ENCODE results near the gene GTPBP2. TPM values are rescaled to one million over a fixed set of nuclear protein-coding genes. Genes with fewer than 3 reads are reported as not detected.
A peak's percentile ranks its signal among the peaks of the same experiment; 100 is the strongest.
"Not testable (repeated sequence)": the region's sequence is repeated elsewhere in the genome, so short reads cannot be mapped to it uniquely, and the experiment has no call there.

GTPBP2 gene
- total RNA-seq, 1 donor from 2014 or later: 45.7 TPM

DNA sequence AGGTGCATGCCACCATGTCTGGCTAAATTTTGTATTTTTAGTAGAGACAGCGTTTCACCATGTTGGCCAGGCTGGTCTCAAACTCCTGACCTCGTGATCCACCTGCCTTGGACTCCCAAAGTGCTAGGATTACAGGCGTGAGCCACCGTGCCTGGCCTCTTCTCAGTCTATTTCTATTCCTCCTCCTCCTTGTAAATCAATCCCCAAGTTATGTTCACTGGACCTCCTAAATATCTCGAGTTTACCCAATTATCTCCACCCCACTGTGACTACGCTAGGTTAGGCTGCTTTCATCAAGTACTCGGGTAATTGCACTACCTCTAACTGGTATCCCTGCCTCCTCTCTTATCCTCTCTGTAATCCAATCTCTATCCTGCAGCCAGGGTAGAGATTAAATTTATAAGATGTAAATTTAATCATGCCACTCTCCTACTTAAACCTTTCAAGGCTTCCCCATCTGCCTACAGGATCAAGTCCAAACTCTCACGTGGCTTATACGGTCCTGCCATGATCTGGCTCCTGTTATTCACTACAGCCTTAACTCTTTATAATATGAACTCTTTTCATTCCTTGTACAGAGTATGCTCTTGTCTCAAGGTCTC is 5.7 kb upstream of the GTPBP2 start:
- Histone ChIP-seq H3K36me3 (peaks cover 0 to 19% of the 10 kb centered on the region in 2 donors), H3K4me3 (no peak overlapping the region), H3K9me3 (no peaks in the 10 kb centered on the region), H3K27me3 (no peaks in the 10 kb centered on the region), H3K27ac (no peak overlapping the region), H3K4me1 (peaks cover 46% of the 10 kb centered on the region)
- DNase-seq (ENCODE audit: extremely low spot score in 2 of 2): no peak
- intact Hi-C loops (cut with DNase I): no loop called here
- TF ChIP-seq, protein P1, sequence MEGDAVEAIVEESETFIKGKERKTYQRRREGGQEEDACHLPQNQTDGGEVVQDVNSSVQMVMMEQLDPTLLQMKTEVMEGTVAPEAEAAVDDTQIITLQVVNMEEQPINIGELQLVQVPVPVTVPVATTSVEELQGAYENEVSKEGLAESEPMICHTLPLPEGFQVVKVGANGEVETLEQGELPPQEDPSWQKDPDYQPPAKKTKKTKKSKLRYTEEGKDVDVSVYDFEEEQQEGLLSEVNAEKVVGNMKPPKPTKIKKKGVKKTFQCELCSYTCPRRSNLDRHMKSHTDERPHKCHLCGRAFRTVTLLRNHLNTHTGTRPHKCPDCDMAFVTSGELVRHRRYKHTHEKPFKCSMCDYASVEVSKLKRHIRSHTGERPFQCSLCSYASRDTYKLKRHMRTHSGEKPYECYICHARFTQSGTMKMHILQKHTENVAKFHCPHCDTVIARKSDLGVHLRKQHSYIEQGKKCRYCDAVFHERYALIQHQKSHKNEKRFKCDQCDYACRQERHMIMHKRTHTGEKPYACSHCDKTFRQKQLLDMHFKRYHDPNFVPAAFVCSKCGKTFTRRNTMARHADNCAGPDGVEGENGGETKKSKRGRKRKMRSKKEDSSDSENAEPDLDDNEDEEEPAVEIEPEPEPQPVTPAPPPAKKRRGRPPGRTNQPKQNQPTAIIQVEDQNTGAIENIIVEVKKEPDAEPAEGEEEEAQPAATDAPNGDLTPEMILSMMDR (IDR thresholded peaks at IDR 0.05): no peak
- TF ChIP-seq POLR2A (IDR thresholded peaks at IDR 0.05) (no peak), POLR2AphosphoS5 (IDR thresholded peaks at IDR 0.05; ENCODE audit: insufficient read depth in 1 of 2, low read depth in 1 of 2) (no peak)

DNA sequence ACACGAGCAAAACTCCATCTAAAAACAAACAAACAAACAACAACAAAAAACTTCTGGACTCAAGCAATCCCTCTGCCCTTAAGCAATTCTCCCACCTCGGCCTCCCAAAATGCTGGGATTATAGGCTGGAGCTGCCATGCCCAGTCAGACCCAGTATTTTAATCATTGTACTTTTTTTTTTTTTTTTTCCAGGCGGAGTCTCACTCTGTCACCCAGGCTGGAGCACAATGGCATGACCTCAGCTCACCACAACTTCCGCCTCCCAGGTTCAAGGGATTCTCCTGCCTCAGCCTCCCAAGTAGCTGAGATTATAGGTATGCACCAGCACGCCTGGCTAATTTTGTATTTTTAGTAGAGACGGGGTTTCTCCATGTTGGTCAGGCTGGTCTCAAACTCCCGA is 3.9 kb upstream of the GTPBP2 start:
- H3K4me1 ChIP-seq: peaks cover 36% of the 10 kb centered on the region
- H3K4me3 ChIP-seq; intact Hi-C loops (cut with DNase I); H3K9me3 ChIP-seq; H3K27me3 ChIP-seq; H3K27ac ChIP-seq; H3K36me3 ChIP-seq; DNase-seq (ENCODE audit: extremely low spot score in 2 of 2): not testable (repeated sequence)

DNA sequence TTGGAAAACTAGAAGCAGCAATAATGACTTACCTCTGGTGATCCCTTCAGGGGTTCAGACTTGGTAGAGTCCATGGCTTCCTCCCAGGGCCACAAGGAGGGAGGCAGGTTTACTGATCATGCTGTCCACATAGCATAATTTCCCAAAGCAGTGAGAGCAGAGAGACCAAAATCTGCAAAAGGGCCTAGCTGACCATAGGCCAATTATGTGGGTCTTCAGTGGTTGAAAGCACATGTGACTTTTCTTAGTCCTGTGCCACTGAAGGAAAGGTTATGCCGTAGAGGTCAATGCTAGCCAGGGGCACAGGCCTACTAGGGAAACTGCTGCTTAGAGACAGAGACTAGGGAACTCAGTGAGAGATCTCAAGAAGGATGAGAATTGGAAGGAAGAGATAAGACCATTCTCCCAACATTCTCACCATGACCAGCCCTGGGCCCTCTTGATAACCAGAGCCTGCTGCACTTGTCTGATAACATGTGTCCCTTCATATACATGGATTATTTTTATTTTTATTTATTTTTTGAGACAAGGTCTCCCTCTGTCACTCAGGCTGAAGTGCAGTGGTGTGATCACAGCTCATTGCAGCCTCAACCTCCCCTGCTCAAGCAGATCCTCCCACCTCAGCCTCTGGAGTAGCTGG is 2.0 kb upstream of the GTPBP2 start:
- H3K9me3 ChIP-seq: no peaks in the 10 kb centered on the region
- TF ChIP-seq POLR2A (IDR thresholded peaks at IDR 0.05): no peak
- TF ChIP-seq, protein P1 (IDR thresholded peaks at IDR 0.05): no peak
- TF ChIP-seq POLR2AphosphoS5 (IDR thresholded peaks at IDR 0.05; ENCODE audit: insufficient read depth in 1 of 2, low read depth in 1 of 2): no peak
- H3K27me3 ChIP-seq: no peaks in the 10 kb centered on the region
- peaks cover 0 to 1% of the 10 kb centered on the region in 2 donors for H3K36me3 ChIP-seq
- no peak overlapping the region for H3K4me3 ChIP-seq
- no peak for DNase-seq (ENCODE audit: extremely low spot score in 2 of 2)
- H3K4me1 ChIP-seq: peaks cover 34% of the 10 kb centered on the region
- intact Hi-C loops (cut with DNase I): no loop called here
- H3K27ac ChIP-seq: peak overlapping the region; percentile 99

DNA sequence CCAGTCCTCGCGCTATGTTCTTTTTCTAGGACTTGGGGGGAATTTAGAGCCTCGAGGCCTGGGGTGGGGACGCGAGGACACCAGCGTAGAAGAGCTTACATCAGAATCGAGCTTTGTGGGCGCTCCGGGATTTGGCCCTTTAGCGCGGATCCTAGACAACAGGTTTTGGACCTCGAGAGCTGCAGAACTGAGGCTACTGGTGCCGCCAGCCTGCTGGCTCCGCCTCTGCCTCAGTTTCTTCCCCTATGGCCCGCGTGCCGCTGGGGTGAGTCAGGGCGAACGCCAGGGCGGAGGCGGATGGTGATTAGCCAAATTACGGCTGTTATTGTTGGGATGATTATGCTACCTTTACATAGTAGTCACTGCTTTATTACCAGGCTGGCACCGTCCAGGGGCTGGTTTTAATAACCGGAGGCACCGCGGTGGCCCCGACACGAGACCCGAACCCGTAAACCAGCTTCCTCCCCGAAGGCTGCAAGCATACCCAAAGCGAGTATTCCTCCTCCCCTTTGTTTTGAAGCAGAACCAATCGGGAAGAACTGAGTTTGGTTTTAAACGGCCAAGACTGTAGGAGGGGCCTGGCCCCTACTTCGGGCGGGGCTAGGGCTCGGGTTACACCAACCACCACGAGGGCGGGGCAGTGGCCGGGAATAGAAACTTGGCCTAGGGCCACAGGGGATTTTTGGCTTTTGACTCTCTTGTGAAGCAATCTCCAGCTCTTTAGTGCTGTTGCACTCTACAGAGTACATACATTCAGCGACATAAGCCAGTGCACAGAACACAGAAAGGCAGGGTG is 639 bp upstream of the GTPBP2 start:
- peaks cover 0 to 15% of the 10 kb centered on the region in 2 donors for H3K36me3 ChIP-seq
- H3K27me3 ChIP-seq: no peaks in the 10 kb centered on the region
- intact Hi-C loops (cut with DNase I): loop anchor here (5.0 kb wide), 1 partner anchor 143 kb away; the partner anchor contains the start of gene VEGFA
- peak in 1 of 2 donors; percentile 98 for DNase-seq (ENCODE audit: extremely low spot score in 2 of 2)
- peak overlapping the region; percentile 91 to 94 for H3K4me3 ChIP-seq
- H3K4me1 ChIP-seq: peaks cover 28% of the 10 kb centered on the region
- H3K27ac ChIP-seq: peak overlapping the region; percentile 99
- no peaks in the 10 kb centered on the region for H3K9me3 ChIP-seq
- TF ChIP-seq POLR2AphosphoS5 (IDR thresholded peaks at IDR 0.05; ENCODE audit: insufficient read depth in 1 of 2, low read depth in 1 of 2) (peak; percentile 93 to 94), POLR2A (IDR thresholded peaks at IDR 0.05) (peak in 1 of 2 donors; percentile 86)
- TF ChIP-seq, protein P1 (IDR thresholded peaks at IDR 0.05): no peak

DNA sequence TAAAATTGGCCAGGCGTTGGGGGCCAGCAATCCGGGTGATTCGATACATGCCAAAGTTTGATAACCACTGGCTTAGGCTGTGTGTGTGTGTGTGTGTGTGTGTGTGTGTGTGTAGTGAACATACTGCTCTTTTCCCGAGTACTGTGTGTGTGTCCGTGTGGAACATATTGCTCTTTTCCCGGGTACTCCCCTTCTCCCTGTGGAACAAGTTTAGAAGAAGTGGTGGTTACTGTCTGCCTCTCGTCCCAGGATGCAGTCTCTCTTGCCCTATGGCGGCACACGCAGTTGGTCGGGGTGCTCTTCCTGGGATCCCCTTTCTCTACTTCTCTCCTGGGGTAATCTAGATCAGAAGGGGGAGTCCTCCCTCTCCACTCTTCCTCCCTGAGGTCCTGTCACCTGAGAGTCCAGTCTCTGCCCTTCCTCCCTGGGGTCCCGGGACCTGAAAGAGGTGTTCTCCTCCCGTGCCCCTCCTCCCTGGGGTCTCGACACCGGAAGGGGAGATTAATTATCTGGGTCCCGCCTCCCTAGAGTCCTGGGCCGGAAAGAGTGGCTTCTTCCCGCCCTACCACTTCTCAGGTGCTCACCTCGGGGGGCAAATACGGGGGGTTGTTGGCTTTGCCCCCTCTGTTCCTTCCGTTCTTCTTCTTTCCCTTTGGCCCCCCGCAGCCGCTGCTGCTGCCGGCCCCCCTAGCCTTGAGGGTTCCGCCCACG is 516 bp downstream of the GTPBP2 start:
- DNase-seq (ENCODE audit: extremely low spot score in 2 of 2): no peak
- Histone ChIP-seq H3K36me3 (peaks cover 0 to 27% of the 10 kb centered on the region in 2 donors), H3K4me3 (peak overlapping the region; percentile 91 to 94), H3K27me3 (no peaks in the 10 kb centered on the region), H3K4me1 (peaks cover 28% of the 10 kb centered on the region), H3K27ac (peak overlapping the region; percentile 97), H3K9me3 (no peaks in the 10 kb centered on the region)
- intact Hi-C loops (cut with DNase I): loop anchor here (5.0 kb wide), 1 partner anchor 144 kb away; the partner anchor contains the start of gene VEGFA
- TF ChIP-seq POLR2AphosphoS5 (IDR thresholded peaks at IDR 0.05; ENCODE audit: insufficient read depth in 1 of 2, low read depth in 1 of 2) (no peak), POLR2A (IDR thresholded peaks at IDR 0.05) (no peak)
- TF ChIP-seq, protein P1 (IDR thresholded peaks at IDR 0.05): no peak
